ENCODE results near the gene RPS6KA1.

Gene RPS6KA1

DNA sequence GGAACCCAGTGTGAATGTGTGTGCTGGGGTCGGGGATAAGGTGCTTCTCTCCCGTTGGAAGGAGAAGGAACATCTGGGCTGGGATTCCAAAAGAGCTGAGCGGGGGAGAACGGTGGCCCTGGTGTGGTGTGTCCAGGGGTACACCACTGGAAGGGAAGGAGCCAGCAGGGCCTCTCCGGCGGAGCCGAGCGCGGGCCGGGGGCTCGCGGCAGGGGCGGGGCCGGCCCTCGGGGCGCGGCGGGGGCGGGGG lies 231 bp upstream of the RPS6KA1 start:
- ChIA-PET CTCF (interaction anchor here (1.9 to 13.3 kb wide), 3 partner anchors 10 to 29 kb away, joined by 5 to 146 read pairs (median 47); no protein-coding TSS in a partner anchor), POLR2A (interaction anchor here (0.6 kb wide), 1 partner anchor 37 kb away, joined by 4 read pairs; no protein-coding TSS in a partner anchor)
- DNase-seq (ENCODE audit: extremely low spot score) = no peak
- TF ChIP-seq, protein P1, sequence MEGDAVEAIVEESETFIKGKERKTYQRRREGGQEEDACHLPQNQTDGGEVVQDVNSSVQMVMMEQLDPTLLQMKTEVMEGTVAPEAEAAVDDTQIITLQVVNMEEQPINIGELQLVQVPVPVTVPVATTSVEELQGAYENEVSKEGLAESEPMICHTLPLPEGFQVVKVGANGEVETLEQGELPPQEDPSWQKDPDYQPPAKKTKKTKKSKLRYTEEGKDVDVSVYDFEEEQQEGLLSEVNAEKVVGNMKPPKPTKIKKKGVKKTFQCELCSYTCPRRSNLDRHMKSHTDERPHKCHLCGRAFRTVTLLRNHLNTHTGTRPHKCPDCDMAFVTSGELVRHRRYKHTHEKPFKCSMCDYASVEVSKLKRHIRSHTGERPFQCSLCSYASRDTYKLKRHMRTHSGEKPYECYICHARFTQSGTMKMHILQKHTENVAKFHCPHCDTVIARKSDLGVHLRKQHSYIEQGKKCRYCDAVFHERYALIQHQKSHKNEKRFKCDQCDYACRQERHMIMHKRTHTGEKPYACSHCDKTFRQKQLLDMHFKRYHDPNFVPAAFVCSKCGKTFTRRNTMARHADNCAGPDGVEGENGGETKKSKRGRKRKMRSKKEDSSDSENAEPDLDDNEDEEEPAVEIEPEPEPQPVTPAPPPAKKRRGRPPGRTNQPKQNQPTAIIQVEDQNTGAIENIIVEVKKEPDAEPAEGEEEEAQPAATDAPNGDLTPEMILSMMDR (IDR thresholded peaks at IDR 0.05; ENCODE audit: control extremely low read depth, extremely low read depth, low read depth, missing control alignments) = no peak

DNA sequence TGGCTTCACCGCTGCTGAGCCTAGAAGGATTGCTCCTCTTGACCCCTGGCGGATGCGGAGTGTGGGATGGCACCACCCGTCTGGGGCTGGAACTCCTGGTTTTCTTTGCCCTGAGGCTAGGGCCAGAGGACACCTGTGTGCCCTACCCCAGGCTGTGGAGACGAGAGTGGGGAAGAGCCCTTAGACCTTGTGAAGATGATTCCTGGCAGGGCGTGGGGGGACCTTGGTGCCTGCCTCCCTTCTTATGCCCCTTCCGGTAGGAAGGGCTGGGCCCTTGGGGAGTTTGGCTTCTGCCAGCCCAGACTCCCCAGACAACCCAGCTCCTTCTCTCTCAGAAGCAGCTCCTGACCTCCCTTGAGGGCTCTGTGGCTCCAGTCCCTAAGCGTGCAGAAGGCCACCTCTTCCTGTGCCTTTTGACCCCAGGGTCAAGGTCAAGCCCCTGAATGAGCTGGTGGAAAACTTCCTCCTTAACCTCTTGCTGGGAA lies 891 bp downstream of the RPS6KA1 start:
- DNase-seq (ENCODE audit: extremely low spot score) = no peak
- TF ChIP-seq, protein P1 (IDR thresholded peaks at IDR 0.05; ENCODE audit: control extremely low read depth, extremely low read depth, low read depth, missing control alignments) = no peak
- ChIA-PET POLR2A (no interaction called here), CTCF (interaction anchor here (0.7 to 13.3 kb wide), 6 partner anchors 9 to 161 kb away, joined by 3 to 146 read pairs (median 4); no protein-coding TSS in a partner anchor)

DNA sequence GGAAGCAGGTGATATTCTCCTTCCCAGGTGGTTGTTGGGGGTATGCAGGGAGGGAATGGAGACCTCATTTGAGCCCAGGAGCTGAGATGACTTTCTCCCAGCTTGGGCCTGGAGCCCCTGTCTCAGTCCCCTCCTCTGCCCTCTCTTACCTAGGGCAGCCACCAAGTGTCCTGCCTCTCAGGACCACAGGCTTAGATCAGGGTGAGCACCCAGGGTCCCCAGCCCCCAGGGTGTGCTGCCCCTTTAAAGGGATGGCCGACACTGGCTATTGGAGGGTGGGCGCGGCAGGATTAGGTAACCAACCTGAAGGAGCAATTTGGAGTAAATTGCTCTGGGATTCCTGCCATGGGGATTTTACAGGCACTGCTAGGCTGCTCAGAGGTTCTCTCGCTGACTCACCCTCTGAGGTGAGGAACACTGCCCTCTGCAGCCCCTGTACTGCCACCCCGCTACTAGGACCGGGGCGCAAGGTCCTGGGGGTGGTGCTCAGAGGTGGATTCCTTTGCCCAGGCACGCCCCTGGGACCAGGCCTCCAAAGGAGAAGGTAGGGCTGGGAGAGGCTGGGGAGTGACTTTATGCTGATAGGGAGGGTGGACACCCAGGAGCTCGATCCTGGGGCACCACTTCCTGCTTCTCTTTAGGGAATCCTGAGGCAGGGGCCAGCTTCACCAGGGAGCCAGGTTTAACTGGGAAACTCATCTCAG lies 1.5 kb downstream of the RPS6KA1 start:
- peak; percentile 60 for DNase-seq (ENCODE audit: extremely low spot score)
- ChIA-PET POLR2A (no interaction called here), CTCF (interaction anchor here (1.0 to 13.3 kb wide), 6 partner anchors 9 to 114 kb away, joined by 3 to 146 read pairs (median 4); no protein-coding TSS in a partner anchor)
- TF ChIP-seq, protein P1 (IDR thresholded peaks at IDR 0.05; ENCODE audit: control extremely low read depth, extremely low read depth, low read depth, missing control alignments) = peak; percentile 11

DNA sequence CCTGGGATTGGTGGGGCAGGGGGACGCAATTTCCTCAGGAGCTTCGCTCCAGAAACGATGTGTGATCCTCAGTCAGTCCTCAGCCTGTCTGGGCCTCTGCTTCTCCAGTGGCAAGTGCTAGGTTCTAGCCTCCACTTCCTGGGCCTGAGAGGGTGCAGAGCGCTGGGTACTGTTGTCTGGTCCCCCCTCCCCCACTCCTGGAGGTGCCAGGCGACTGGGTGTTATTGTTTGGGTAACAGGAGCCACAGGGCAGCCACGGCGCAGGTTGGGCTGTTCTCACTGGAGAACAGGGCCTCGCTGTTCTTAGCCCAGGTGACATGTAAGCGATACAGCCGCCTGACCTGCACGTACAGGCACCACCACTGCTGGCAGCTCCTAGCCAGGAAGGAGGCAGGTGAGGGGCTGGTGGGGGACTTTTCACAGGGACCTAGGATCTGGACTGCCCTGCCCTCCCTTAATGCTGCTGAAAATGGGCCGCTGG lies 2.1 kb downstream of the RPS6KA1 start:
- ChIA-PET POLR2A (no interaction called here), CTCF (interaction anchor here (1.0 to 13.3 kb wide), 3 partner anchors 8 to 115 kb away, joined by 3 to 146 read pairs (median 47); no protein-coding TSS in a partner anchor)
- no peak for DNase-seq (ENCODE audit: extremely low spot score)
- TF ChIP-seq, protein P1 (IDR thresholded peaks at IDR 0.05; ENCODE audit: control extremely low read depth, extremely low read depth, low read depth, missing control alignments) = no peak

DNA sequence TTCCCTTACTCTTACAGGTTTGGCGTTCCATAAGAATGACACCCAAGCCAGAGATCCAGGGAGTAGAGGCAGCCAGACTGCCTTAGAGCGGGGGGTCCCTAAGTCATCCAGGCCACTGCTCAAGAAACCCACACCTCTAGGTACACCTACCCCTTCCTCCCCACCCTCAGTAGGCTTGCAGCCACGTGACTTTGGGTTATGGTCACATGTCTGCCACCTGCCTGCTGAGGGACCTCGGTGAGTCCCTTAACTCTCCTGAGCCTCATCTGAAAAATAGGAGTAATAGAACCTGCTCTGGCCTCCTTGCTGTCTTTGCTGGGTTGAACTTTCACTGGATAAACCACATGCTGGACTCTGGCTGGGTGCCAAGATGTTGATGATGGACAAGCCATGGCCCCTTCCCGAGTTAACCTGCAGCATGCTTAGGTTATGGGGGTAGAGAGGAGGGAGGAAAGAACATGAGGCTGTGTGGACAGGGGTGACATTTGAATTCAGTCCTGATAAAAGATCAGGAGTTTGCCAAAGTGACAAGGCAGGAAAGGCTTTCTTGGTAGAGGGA lies 4.5 kb downstream of the RPS6KA1 start:
- ChIA-PET CTCF (interaction anchor here (1.5 to 8.9 kb wide), 2 partner anchors 11 to 34 kb away, joined by 3 to 47 read pairs; no protein-coding TSS in a partner anchor), POLR2A (no interaction called here)
- TF ChIP-seq, protein P1 (IDR thresholded peaks at IDR 0.05; ENCODE audit: control extremely low read depth, extremely low read depth, low read depth, missing control alignments) = no peak
- DNase-seq (ENCODE audit: extremely low spot score) = no peak

DNA sequence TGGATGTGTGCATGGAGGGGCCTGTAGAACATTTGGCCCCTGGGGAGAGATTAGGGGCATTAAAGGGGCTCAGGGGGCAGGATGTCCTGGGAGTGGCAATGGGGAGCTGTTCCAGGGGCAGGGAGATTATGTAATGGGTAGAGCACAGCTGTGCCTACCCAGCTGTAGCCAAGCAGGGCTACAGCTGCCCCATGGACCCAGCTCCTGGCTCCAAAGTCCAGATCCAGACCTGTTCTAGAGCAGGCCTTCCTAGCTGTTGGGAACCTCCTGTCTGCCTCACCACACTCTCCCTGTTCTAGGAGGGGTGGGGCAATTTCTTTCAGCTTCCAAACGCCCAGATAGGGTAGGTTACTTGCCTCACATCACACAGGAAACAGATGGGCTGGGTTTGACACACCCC lies 5.6 kb downstream of the RPS6KA1 start:
- ChIA-PET POLR2A (no interaction called here), CTCF (interaction anchor here (0.8 to 8.9 kb wide), 5 partner anchors 30 to 254 kb away, joined by 3 to 48 read pairs (median 4); partner anchors contain the start of gene PIGV)
- TF ChIP-seq, protein P1 (IDR thresholded peaks at IDR 0.05; ENCODE audit: control extremely low read depth, extremely low read depth, low read depth, missing control alignments) = no peak
- no peak for DNase-seq (ENCODE audit: extremely low spot score)
